Ectodermal cell (in vitro differentiated cells): Measurements from ENCODE around the gene ROBO1.

Experiments used
- H3K27ac ChIP-seq: 2 replicates; pipeline ENCODE4 v1.7.0; 2013; ENCODE audit warnings: mild to moderate bottlenecking, low read depth, low read length; ENCODE audit not compliant: insufficient read depth, poor library complexity, severe bottlenecking
- H3K27me3 ChIP-seq: 2 replicates; pipeline ENCODE4 v1.7.0; 2013; ENCODE audit warnings: mild to moderate bottlenecking, low read length; ENCODE audit not compliant: insufficient read depth, control insufficient read depth, poor library complexity, severe bottlenecking
- H3K36me3 ChIP-seq: one replicate; pipeline ENCODE4 v1.7.0; 2013; ENCODE audit warnings: low read length; ENCODE audit not compliant: control insufficient read depth, insufficient read depth
- H3K4me1 ChIP-seq: one replicate; pipeline ENCODE4 v1.7.0; 2013; ENCODE audit warnings: low read length; ENCODE audit not compliant: control insufficient read depth, insufficient read depth
- H3K4me3 ChIP-seq: 2 replicates; pipeline ENCODE4 v1.7.0; 2013; ENCODE audit warnings: low read depth, low read length, control low read depth; ENCODE audit not compliant: insufficient read depth
- H3K9me3 ChIP-seq: 2 replicates; pipeline ENCODE4 v1.7.0; 2013; ENCODE audit warnings: mild to moderate bottlenecking, low read length, moderate library complexity; ENCODE audit not compliant: control insufficient read depth
- WGBS, 2 experiments: methylation state at CpG; one replicate each; pipeline ENCODE4 v1.1.7; 2013; ENCODE audit warnings: missing lambda C conversion rate in 2 of 2; 5-methylcytosine and 5-hydroxymethylcytosine counted together

The ROBO1 gene

DNA sequence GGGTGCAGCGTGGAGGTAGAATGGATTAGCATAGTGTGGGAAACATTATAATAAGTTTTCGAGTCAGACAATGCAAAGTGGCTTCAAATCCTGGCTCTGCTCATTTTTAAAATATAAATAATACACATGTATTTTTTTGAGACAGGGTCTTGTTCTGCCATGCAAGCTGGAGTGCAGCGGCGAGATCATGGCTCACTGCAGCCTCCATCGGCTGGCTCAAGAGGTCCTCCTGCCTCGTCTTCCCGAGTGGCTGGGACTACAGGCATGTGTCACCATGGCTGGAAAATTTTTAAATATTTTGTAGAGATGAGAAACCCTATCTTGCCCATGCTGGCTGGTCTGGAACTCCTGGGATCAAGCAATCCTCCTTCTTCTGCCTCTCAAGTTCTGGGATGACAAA is 194.9 kb downstream of the ROBO1 start:
- Histone ChIP-seq H3K36me3 (no peaks in the 10 kb centered on the region), H3K4me3 (no peak overlapping the region), H3K27me3 (no peaks in the 10 kb centered on the region), H3K9me3 (no peaks in the 10 kb centered on the region), H3K27ac (no peak overlapping the region), H3K4me1 (no peaks in the 10 kb centered on the region)
- 94% methylated on average over 6 to 7 of the region's 7 CpGs for WGBS, 2 experiments

GRCh38 chr3:79568938-79569337 is 198.9 kb downstream of the ROBO1 start:
- 93 to 94% methylated on average over 9 of the region's 10 CpGs for WGBS, 2 experiments
- no peaks in the 10 kb centered on the region for H3K27me3 ChIP-seq
- H3K4me1 ChIP-seq: no peaks in the 10 kb centered on the region
- H3K9me3 ChIP-seq: no peaks in the 10 kb centered on the region
- H3K27ac ChIP-seq: no peak overlapping the region
- no peaks in the 10 kb centered on the region for H3K36me3 ChIP-seq
- H3K4me3 ChIP-seq: no peak overlapping the region

DNA sequence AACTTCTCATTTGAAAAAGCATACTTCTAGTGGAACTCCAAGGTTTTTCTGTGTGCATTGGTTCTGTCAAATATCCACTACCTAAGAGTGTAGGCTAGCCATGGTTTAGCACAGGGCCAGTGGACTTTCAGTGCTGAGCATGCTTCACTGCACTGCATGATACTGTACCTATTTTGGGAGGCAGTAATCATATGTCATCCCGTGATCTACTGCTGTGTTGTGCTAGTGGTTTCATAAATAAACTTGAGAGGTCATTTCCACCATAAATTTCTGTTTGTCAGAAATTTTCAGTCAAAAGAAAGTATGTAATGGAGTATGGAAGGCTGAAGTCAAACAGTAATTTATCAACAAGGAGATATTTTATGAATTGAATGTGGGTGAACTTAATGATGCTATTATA is 203.6 kb downstream of the ROBO1 start:
- Histone ChIP-seq H3K4me1 (no peaks in the 10 kb centered on the region), H3K36me3 (no peaks in the 10 kb centered on the region), H3K27ac (no peak overlapping the region), H3K4me3 (no peak overlapping the region), H3K9me3 (no peaks in the 10 kb centered on the region), H3K27me3 (no peaks in the 10 kb centered on the region)
- WGBS, 2 experiments: 96 to 100% methylated on average over 1 of the region's 1 CpG

DNA sequence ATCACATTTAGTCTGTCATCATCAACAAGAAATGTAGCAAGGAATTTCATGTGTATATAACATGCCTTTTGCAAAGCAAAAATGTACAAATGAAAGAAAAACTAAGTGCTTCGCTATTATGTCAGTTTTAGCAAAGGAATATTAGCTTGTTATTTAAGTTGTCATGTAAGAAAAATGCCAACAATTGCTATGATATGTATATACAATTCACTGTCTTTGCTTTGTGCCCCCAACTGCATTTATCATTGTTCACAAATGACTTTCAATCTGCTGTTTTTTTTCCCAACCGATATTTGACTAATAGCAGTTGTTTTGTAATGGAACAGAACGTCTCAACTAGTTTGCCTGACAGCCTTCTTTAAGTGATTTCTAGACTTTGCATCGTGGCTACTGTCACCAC is 207.1 kb downstream of the ROBO1 start:
- H3K27ac ChIP-seq: no peak overlapping the region
- H3K36me3 ChIP-seq: no peaks in the 10 kb centered on the region
- no peaks in the 10 kb centered on the region for H3K27me3 ChIP-seq
- WGBS, 2 experiments: 84 to 93% methylated on average over 4 of the region's 4 CpGs
- H3K4me3 ChIP-seq: no peak overlapping the region
- H3K9me3 ChIP-seq: no peaks in the 10 kb centered on the region
- no peaks in the 10 kb centered on the region for H3K4me1 ChIP-seq

DNA sequence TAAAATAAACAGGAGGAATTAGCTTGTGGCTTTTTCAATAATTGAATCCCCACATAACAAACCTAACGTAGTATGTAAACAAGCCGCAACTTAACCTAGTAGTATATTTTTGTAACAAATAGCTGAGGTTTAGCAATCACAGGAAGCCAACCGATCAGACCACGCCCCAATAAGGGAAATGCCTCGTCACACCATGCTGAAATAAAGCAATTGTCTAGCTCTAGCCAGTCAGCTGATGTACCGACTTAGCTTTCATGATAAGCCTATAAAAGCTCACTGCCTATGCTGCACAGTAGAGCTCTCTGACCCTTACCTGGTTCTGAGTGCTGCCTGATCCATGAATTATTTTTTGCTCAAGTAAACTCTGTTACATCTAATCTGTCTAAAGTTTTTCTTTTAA is 208.9 kb downstream of the ROBO1 start:
- no peaks in the 10 kb centered on the region for H3K4me1 ChIP-seq
- 93 to 95% methylated on average over 6 of the region's 6 CpGs for WGBS, 2 experiments
- no peaks in the 10 kb centered on the region for H3K9me3 ChIP-seq
- no peak overlapping the region for H3K4me3 ChIP-seq
- H3K36me3 ChIP-seq: no peaks in the 10 kb centered on the region
- H3K27ac ChIP-seq: no peak overlapping the region
- no peaks in the 10 kb centered on the region for H3K27me3 ChIP-seq

DNA sequence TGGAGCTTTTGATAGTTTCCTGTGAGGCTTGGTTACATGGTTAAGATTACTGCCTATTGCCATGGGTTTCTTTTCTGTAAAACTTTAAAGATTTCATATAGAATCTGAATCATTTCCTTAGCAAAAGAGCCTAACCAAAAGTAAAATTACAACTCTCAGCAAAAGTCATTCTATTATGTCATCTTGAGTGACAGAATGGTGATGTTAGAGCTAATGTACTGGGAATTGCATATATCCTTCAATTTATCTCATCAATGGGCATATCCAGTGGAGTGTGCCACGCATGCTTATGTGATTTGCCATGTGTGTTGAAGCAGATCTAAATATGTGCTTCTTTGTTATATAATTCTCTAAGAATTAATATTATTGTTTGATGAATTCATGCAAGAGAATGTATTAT is 212.1 kb downstream of the ROBO1 start:
- no peak overlapping the region for H3K4me3 ChIP-seq
- WGBS, 2 experiments: 100% methylated on average over 1 of the region's 1 CpG; no CpG with 5 or more reads in 1 of the 2 experiments
- no peaks in the 10 kb centered on the region for H3K36me3 ChIP-seq
- no peak overlapping the region for H3K27ac ChIP-seq
- H3K4me1 ChIP-seq: no peaks in the 10 kb centered on the region
- H3K27me3 ChIP-seq: no peaks in the 10 kb centered on the region
- no peaks in the 10 kb centered on the region for H3K9me3 ChIP-seq

DNA sequence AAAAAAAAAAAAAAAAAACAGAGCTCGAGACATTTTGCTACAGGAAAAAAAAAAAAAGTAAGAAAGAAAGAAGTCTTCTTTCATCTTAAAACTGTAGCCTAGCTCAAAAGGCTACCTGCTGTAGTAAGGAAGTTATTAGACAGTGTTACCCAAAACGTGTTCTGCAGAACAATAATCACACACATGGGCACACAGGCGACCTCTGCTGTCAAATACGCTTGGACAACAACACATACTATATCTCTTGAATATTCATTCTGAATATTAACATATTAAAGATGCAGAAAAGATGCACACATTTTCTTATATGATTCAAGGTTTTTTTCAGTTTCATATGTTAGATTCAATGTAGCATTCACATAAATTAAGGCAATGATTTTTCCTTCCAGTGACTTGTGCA is 215.8 kb downstream of the ROBO1 start:
- H3K9me3 ChIP-seq: no peaks in the 10 kb centered on the region
- 85 to 100% methylated on average over 1 to 2 of the region's 4 CpGs for WGBS, 2 experiments
- no peak overlapping the region for H3K4me3 ChIP-seq
- H3K36me3 ChIP-seq: no peaks in the 10 kb centered on the region
- no peaks in the 10 kb centered on the region for H3K27me3 ChIP-seq
- H3K27ac ChIP-seq: no peak overlapping the region
- no peaks in the 10 kb centered on the region for H3K4me1 ChIP-seq

DNA sequence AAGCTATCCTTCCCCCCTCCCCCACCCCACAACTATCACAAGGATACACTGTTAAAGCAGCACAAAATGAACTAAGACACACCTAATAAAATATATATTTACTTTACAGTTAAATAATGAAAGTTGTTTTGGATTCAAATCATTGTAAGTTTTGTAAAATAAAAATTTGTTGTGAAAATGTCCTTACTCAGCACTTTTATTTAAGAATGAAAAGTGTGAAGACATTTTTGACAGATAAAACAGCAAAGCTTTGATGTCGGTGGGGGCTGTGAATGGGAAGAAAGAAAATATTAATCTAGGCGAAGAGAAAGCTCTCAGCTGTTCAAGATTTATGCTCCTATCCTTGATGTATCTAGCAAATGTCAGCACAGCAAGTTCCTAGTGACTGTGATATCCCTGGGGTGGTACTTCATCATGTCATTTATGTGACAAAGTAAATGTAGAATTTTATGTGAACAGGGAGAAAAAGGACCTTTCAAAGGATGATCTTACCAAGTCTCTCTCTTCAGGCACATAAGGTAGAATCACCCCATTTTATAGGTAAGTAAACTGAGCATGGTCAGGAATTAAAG is 216.4 kb downstream of the ROBO1 start:
- Histone ChIP-seq H3K36me3 (no peaks in the 10 kb centered on the region), H3K9me3 (no peaks in the 10 kb centered on the region), H3K4me1 (no peaks in the 10 kb centered on the region), H3K27ac (no peak overlapping the region), H3K27me3 (no peaks in the 10 kb centered on the region), H3K4me3 (no peak overlapping the region)
- WGBS, 2 experiments: 64 to 74% methylated on average over 2 of the region's 2 CpGs

GRCh38 chr3:79543218-79543982 is 224.4 kb downstream of the ROBO1 start:
- 92 to 94% methylated on average over 4 to 5 of the region's 5 CpGs for WGBS, 2 experiments
- no peaks in the 10 kb centered on the region for H3K27me3 ChIP-seq
- no peaks in the 10 kb centered on the region for H3K9me3 ChIP-seq
- H3K27ac ChIP-seq: no peak overlapping the region
- no peak overlapping the region for H3K4me3 ChIP-seq
- H3K4me1 ChIP-seq: no peaks in the 10 kb centered on the region
- H3K36me3 ChIP-seq: no peaks in the 10 kb centered on the region

DNA sequence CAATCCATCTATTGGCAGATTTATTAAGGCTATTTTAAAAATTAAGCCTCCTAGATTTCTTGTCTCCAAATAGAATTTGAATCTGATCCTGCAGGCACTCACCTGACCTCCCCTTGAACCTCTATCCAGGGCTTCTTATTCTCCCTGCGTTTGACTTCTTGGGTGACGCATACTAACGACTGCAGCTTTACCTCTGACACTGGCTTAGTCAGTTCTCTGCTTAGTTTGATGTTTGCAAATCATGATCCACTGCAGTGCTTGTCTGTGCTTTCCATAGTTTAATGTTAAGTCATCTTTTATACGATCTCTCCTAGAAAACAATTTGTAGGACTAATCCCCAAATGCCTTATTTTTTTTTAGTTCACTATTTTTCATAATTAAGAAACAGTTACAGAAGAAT is 233.1 kb downstream of the ROBO1 start:
- 35 to 51% methylated on average over 3 to 4 of the region's 4 CpGs for WGBS, 2 experiments
- Histone ChIP-seq H3K27ac (no peak overlapping the region), H3K4me1 (no peaks in the 10 kb centered on the region), H3K36me3 (no peaks in the 10 kb centered on the region), H3K9me3 (no peaks in the 10 kb centered on the region), H3K27me3 (no peaks in the 10 kb centered on the region), H3K4me3 (no peak overlapping the region)
